Measurements from ENCODE around the gene TLL2.

TLL2 gene

GRCh38 chr10:96497391-96497790, 16.3 kb downstream of the TLL2 start:
- TF ChIP-seq CTCF (conservative IDR thresholded peaks at IDR 0.05; ENCODE audit: low read depth, low read length) = no peak
- DNase-seq (ENCODE audit: low read depth) = no peak
- H3K4me3 ChIP-seq (ENCODE audit: low read depth, low read length) = no peak overlapping the region

GRCh38 chr10:96496281-96496925, 17.3 kb downstream of the TLL2 start:
- H3K4me3 ChIP-seq (ENCODE audit: low read depth, low read length) = no peak overlapping the region
- peak; percentile 57 for DNase-seq (ENCODE audit: low read depth)
- TF ChIP-seq CTCF (conservative IDR thresholded peaks at IDR 0.05; ENCODE audit: low read depth, low read length) = no peak

- H3K4me3 ChIP-seq (ENCODE audit: low read depth, low read length) = no peak overlapping the region
- TF ChIP-seq CTCF (conservative IDR thresholded peaks at IDR 0.05; ENCODE audit: low read depth, low read length) = no peak
- no peak for DNase-seq (ENCODE audit: low read depth)
Observed at GRCh38 chr10:96495544-96495943, 18.2 kb downstream of the TLL2 start.

- no peak for DNase-seq (ENCODE audit: low read depth)
- H3K4me3 ChIP-seq (ENCODE audit: low read depth, low read length) = no peak overlapping the region
- no peak for TF ChIP-seq CTCF (conservative IDR thresholded peaks at IDR 0.05; ENCODE audit: low read depth, low read length)
Observed at GRCh38 chr10:96494694-96495093, 19.0 kb downstream of the TLL2 start.

GRCh38 chr10:96493871-96494525, 19.7 kb downstream of the TLL2 start:
- no peak for TF ChIP-seq CTCF (conservative IDR thresholded peaks at IDR 0.05; ENCODE audit: low read depth, low read length)
- DNase-seq (ENCODE audit: low read depth) = no peak
- H3K4me3 ChIP-seq (ENCODE audit: low read depth, low read length) = no peak overlapping the region

- DNase-seq (ENCODE audit: low read depth) = no peak
- TF ChIP-seq CTCF (conservative IDR thresholded peaks at IDR 0.05; ENCODE audit: low read depth, low read length) = no peak
- no peak overlapping the region for H3K4me3 ChIP-seq (ENCODE audit: low read depth, low read length)
Observed at GRCh38 chr10:96493254-96493653, 20.5 kb downstream of the TLL2 start.

- H3K4me3 ChIP-seq (ENCODE audit: low read depth, low read length) = no peak overlapping the region
- peak; percentile 18 for DNase-seq (ENCODE audit: low read depth)
- peak; percentile 28 for TF ChIP-seq CTCF (conservative IDR thresholded peaks at IDR 0.05; ENCODE audit: low read depth, low read length)
Observed at GRCh38 chr10:96491303-96491702, 22.4 kb downstream of the TLL2 start.

Measured in choroid plexus epithelial cell (primary cell).